ENCODE measurements around the gene FAM53C. TPM values are rescaled to one million over a fixed set of nuclear protein-coding genes. Genes with fewer than 3 reads are reported as not detected.

The FAM53C gene
- total RNA-seq, 4 donors from 2014 or later = 26.3 to 30.5 (median 29.8) TPM

DNA sequence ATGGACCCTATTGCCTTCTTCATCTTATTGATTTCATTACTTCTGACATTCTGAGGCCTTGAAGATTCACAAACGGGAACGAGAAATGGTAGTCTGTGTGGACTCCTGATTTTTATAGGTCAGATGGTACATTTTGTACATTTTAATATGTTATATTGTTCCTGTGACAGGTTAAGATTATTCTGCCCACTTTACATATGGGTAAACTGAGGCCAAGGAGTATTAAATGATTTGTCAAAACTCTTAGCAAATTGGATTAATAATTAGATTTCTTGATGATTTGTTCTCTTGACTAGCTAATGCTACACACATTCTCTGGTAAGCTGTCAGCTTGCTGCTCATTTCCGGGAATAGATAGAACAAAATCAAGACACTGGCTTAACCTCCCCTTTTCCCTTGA is 1.9 kb downstream of the FAM53C start:
- TF ChIP-seq, protein P1, sequence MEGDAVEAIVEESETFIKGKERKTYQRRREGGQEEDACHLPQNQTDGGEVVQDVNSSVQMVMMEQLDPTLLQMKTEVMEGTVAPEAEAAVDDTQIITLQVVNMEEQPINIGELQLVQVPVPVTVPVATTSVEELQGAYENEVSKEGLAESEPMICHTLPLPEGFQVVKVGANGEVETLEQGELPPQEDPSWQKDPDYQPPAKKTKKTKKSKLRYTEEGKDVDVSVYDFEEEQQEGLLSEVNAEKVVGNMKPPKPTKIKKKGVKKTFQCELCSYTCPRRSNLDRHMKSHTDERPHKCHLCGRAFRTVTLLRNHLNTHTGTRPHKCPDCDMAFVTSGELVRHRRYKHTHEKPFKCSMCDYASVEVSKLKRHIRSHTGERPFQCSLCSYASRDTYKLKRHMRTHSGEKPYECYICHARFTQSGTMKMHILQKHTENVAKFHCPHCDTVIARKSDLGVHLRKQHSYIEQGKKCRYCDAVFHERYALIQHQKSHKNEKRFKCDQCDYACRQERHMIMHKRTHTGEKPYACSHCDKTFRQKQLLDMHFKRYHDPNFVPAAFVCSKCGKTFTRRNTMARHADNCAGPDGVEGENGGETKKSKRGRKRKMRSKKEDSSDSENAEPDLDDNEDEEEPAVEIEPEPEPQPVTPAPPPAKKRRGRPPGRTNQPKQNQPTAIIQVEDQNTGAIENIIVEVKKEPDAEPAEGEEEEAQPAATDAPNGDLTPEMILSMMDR (IDR thresholded peaks at IDR 0.05) = no peak
- TF ChIP-seq EP300 (IDR thresholded peaks at IDR 0.05) = no peak
- TF ChIP-seq POLR2AphosphoS5 (IDR thresholded peaks at IDR 0.05) = no peak
- no peak for TF ChIP-seq POLR2A (IDR thresholded peaks at IDR 0.05)
- peak overlapping the region in 1 of 2 donors; percentile 96 for H3K4me3 ChIP-seq
- peaks cover 0 to 38% of the 10 kb centered on the region in 2 donors for H3K36me3 ChIP-seq
- H3K27me3 ChIP-seq = no peaks in the 10 kb centered on the region
- peaks cover 0 to 40% (median 5%) of the 10 kb centered on the region in 3 donors for H3K4me1 ChIP-seq
- peak overlapping the region in 2 of 4 donors; percentile 95 to 97 for H3K27ac ChIP-seq
- 85 to 89% methylated on average over 2 to 3 of the region's 3 CpGs for WGBS, 2 donors (ENCODE audit: low coverage in 1 of 2)
- H3K9me3 ChIP-seq = no peaks in the 10 kb centered on the region
- no peak for ATAC-seq

DNA sequence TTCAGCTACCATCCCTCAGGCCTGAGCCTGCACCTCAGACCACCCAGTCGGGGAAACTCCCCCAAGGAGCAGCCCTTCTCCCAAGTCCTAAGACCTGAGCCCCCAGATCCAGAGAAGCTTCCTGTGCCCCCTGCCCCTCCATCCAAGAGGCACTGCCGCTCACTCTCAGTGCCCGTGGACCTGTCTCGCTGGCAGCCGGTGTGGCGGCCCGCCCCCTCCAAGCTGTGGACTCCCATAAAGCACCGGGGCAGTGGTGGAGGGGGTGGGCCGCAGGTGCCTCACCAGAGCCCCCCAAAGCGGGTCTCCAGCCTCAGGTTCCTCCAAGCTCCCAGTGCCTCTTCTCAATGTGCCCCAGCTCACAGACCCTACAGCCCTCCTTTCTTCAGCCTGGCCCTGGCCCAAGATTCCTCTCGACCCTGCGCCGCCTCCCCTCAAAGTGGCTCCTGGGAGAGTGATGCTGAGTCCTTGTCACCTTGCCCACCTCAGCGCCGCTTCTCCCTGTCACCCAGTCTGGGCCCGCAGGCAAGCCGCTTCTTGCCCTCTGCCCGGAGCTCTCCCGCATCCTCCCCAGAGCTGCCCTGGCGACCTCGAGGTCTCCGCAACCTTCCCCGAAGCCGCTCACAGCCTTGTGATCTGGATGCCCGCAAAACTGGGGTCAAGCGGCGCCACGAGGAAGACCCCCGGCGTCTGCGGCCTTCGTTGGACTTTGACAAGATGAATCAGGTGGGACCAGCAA is 7.0 kb downstream of the FAM53C start:
- TF ChIP-seq POLR2A (IDR thresholded peaks at IDR 0.05) (no peak), POLR2AphosphoS5 (IDR thresholded peaks at IDR 0.05) (no peak), EP300 (IDR thresholded peaks at IDR 0.05) (no peak)
- TF ChIP-seq, protein P1 (IDR thresholded peaks at IDR 0.05) = no peak
- Histone ChIP-seq H3K27me3 (no peaks in the 10 kb centered on the region), H3K4me3 (no peak overlapping the region), H3K4me1 (peaks cover 0 to 17% (median 0%) of the 10 kb centered on the region in 3 donors), H3K9me3 (no peaks in the 10 kb centered on the region), H3K36me3 (peaks cover 0 to 83% of the 10 kb centered on the region in 2 donors), H3K27ac (no peak overlapping the region)
- ATAC-seq = no peak
- WGBS, 2 donors (ENCODE audit: low coverage in 1 of 2) = 100% methylated on average over 1 of the region's 32 CpGs; no CpG with 5 or more reads in 1 of the 2 donors

DNA sequence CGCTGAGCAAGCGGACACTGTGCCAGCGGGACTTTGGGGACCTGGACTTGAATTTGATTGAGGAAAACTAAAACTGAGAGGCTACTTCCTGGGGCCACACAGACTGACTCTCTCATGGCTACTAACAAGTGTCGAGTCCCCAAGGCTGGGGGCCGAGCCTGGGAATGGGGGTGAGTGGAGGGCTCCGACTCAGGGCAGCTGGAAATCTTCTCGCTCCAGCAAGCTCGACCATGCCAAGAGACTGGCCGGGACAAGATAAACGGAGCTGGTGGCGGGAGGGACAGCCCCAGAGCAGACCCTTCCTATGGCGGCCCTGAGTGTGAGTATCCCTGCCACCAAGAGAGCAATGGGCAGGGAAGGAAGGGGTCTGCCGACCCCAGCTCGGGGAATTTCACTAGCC is 8.8 kb downstream of the FAM53C start:
- H3K36me3 ChIP-seq = peaks cover 0 to 76% of the 10 kb centered on the region in 2 donors
- no peaks in the 10 kb centered on the region for H3K9me3 ChIP-seq
- TF ChIP-seq, protein P1 (IDR thresholded peaks at IDR 0.05) = no peak
- TF ChIP-seq EP300 (IDR thresholded peaks at IDR 0.05) (no peak), POLR2AphosphoS5 (IDR thresholded peaks at IDR 0.05) (no peak), POLR2A (IDR thresholded peaks at IDR 0.05) (no peak)
- no peaks in the 10 kb centered on the region for H3K27me3 ChIP-seq
- H3K4me1 ChIP-seq = no peaks in the 10 kb centered on the region
- H3K27ac ChIP-seq = no peak overlapping the region
- 89 to 100% methylated on average over 3 to 5 of the region's 14 CpGs for WGBS, 2 donors (ENCODE audit: low coverage in 1 of 2)
- H3K4me3 ChIP-seq = no peak overlapping the region
- no peak for ATAC-seq

DNA sequence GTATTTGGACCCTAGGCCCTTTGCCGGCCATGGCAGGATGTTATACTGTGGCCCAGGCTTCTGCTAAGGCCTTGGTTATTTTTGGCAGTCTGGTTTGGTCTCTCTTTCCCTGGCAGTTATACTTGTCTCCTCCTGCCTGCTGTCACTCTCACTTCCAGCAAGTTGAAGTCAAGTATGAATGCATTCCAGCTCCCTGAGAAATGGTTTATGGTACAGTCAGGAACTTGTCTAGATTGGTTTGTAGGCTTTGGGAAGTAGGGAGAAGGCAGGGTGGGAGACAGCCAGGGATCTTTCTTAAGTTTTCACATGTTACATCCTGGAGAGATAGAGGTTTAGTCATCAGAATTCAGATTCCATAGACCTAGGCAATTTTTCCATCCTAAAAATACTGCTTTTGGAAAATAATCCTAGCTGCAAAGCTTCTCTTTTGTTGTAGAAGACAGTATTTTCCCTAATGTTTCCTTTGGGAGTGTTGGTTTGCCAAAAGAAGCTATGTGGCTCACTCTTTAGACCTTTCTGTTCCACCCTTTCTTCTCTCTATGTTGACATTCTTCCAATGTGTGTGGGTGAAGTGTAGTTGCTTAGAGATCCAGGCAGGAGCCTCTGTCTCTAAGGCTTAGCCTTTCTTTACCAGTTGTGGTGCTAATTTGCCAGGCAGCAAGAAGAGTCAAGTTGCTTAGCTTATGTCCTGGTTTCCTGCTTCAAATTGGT is 11.9 kb downstream of the FAM53C start:
- no peaks in the 10 kb centered on the region for H3K9me3 ChIP-seq
- no peak overlapping the region for H3K27ac ChIP-seq
- peaks cover 0 to 45% of the 10 kb centered on the region in 2 donors for H3K36me3 ChIP-seq
- no peaks in the 10 kb centered on the region for H3K27me3 ChIP-seq
- H3K4me1 ChIP-seq = peaks cover 0 to 14% (median 2%) of the 10 kb centered on the region in 3 donors
- TF ChIP-seq EP300 (IDR thresholded peaks at IDR 0.05) = no peak
- no peak for TF ChIP-seq POLR2AphosphoS5 (IDR thresholded peaks at IDR 0.05)
- TF ChIP-seq, protein P1 (IDR thresholded peaks at IDR 0.05) = no peak
- TF ChIP-seq POLR2A (IDR thresholded peaks at IDR 0.05) = no peak
- WGBS, 2 donors (ENCODE audit: low coverage in 1 of 2) = 50% methylated on average over 1 of the region's 1 CpG; no CpG with 5 or more reads in 1 of the 2 donors
- ATAC-seq = no peak
- H3K4me3 ChIP-seq = no peak overlapping the region

Data from gastroesophageal sphincter (tissue), 4 donors.